NK-92 treated with Interleukin-12 subunit alpha and Interleukin-12 subunit beta, amount 100 ng/mL, for 24 hours (cell line): ENCODE results near the gene CUTC.
"Not testable (repeated sequence)": the region's sequence is repeated elsewhere in the genome, so short reads cannot be mapped to it uniquely, and the experiment has no call there.

ENCODE experiments used
- DNase-seq: peaks from one replicate; lab custom pipeline; 2025; lab: John Stamatoyannopoulos, UW

Gene CUTC

DNA sequence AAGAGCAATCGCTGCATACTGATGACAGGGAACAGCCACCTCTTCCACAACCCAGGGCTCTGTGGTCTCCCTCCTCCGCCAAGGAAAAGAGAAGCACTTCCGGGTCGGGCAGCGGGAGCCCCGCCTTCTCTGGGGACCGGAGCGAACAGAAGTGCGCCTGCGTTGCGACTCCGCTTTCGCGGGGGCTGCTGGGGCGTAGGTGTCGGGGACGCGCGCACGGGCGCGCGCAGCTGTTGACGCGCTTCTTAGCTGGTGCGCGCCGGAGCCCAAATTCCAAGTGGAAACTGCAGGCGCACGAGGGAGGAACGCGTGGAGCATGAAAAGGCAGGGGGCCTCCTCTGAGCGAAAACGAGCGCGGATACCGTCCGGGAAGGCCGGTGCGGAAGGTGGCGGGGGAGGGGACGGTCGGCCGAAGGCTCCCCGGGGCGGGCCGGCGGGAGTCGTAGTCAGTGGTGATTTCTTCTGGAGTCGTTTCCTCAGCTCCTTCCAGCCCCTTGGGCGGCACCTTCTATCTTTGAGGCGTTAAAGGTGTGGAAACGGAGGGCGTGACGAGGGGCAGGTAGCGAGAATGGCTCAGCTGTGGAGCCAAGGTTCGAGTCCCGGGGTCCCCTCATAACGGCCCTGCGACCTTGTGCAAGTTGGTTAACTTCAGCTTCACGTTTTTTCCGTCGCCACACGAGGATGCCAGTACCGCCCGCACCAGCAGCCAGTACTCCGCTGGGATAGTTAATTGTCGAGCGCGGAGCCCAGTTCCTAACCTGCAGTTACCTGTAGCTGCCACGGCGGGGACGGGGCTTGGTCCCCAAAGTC, at the start of gene CUTC, which contains the start of gene COX15:
CUTC (plus strand) TSS at position 202 of the 810 bp plus-strand sequence; CDS start at position 317, 115 bp downstream.
COX15 (minus strand) TSS at position 95 of the 810 bp plus-strand sequence; CDS start at position 17, 78 bp downstream.
- DNase-seq, result peak; percentile 92

DNA sequence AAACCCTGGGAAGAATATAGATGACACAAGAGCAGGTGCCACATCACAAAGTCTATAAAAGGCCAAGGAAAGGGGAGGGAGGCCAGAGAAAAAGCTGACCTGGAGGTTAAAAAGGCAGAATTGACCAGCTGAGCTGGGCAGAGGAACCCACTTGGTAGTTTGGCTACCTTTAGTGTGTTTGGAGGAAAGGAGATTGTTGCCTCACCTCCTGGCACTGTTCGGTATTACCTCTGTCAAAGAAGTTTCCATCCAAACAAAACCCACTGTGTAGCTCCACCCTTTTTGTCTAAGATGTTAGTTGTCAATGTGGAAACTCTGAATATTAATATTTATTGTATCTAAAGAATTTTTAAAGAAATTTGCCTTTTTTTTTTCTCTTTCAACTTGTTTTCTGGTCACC, 49.3 kb upstream of the CUTC start:
- DNase-seq, result no peak

DNA sequence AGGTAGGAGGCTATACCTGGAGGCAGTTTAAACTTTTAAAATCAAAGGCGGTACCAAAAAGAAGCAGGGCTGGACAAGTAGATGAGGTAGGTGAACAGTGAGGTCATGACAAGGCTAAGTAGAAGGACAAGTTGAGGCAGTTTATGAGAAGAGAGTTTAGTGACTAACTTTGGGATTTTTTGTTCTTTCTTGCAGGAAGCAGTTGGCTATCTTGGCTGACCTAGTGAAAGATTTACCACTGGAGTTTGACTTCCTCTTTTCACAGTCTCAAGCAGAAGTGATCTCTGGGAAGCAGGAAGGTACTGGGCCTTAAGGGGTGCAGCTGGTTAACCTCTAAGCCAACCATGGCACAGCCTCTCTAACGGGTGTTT, 46.5 kb upstream of the CUTC start:
- no peak for DNase-seq

- no peak for DNase-seq
Observed at GRCh38 chr10:99689461-99689860, 42.6 kb upstream of the CUTC start.

DNA sequence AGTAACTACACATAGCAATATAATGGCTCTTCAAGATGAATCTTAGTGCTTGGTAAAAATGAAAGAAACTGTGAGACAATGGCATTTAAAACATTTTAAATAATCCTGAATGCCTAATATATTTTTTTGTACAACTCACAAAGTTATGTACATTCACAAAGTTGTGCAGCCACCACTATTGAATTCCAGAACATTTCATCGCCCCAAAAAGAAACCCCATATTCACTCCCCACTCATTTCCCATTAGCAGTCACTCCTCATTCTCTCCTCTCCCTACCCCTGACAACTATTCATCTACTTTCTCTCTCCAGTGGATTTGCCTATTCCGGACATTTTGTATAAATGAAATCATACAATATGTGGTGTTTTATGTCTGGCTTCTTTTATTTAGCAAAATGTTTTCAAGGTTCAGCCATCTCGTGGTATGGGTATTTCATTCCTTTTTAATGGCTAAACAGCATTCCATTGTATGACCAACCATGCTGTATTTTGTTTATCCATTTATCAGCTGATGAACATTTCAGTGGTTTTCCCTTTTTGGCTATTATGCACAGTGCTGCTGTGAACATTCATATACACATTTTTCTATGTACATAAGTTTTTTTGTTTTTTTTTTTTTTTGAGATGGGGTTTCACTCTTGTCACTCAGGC, 38.0 kb upstream of the CUTC start:
- no peak for DNase-seq

GRCh38 chr10:99695761-99696160, 36.3 kb upstream of the CUTC start:
- no peak for DNase-seq

DNA sequence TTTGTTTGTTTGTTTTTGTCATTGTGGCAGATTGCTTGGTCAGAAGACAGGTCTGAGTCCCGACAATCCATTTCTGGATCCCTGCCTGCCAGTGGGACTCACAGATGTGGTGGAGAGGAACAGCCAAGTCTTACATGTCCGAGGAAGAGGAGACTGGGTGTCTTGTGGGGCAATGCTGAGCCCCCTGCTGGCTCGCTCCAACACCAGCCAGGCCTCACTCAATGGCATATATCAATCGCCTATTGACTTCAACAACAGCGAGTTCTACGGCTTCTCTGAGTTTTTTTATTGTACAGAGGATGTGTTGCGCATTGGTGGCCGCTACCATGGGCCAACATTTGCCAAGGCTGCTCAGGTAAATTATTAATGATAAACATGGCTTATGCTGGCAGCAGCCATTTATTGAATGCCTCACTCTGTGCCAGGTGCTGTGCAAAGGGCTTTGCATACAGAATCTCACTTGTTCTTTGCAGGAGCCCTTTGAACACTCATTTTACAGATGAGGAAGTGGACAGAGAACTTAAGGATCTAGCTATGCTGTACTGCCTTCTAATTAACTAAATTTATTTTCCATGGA, 33.4 kb upstream of the CUTC start:
- DNase-seq, result no peak

- no peak for DNase-seq
Observed at GRCh38 chr10:99700649-99701048, 31.4 kb upstream of the CUTC start.

DNA sequence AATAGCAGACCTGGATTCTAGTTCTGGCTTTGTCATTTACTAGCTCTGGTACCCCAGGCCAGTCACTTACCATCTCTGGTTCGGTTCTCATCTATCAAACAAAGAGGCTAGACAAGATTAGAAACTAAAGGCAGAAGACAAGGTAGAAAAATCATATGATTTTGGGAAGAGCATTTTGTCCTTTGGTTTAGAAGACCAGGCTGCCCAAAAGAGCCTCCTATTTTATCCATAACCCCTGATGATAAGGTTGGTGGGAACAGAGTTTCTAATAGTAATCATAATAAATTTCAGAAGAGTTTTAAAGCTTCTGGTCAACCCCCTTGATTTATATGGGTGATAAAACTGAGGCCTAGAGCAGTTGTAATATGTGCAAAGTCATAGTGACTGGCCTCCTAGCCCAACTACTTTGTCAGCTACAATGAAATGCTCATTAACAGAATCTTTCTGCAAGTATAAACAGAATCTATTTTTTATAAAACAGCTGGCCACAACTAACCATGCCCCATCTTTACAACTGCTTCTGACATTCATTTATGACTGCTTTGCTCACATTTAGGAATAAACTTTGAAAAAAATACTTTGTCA, 23.5 kb upstream of the CUTC start:
- DNase-seq, result no peak

GRCh38 chr10:99709480-99710229, 22.4 kb upstream of the CUTC start:
- DNase-seq, result no peak

- DNase-seq, result no peak
Observed at GRCh38 chr10:99711129-99711719, 20.8 kb upstream of the CUTC start.

- no peak for DNase-seq
Observed at GRCh38 chr10:99714446-99714845, 17.6 kb upstream of the CUTC start.

DNA sequence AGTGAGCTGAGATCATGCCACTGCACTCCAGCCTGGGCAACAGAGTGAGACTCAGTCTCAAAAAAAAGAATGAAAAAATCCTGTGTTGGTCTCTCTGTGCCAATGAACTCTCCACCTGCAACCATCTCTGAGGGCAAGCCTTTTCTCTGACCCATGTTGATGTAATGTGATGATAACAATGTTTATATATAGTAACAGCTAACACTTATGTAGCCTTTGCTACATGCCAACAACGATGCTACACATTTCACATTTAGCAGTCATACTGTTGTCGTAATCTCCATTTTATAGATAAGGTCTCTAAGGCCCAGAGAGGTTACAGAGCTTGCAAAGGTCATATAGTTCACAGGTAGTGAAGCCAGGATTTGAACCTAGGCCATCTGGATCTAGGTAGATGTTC, 11.6 kb upstream of the CUTC start:
- DNase-seq, result no peak

DNA sequence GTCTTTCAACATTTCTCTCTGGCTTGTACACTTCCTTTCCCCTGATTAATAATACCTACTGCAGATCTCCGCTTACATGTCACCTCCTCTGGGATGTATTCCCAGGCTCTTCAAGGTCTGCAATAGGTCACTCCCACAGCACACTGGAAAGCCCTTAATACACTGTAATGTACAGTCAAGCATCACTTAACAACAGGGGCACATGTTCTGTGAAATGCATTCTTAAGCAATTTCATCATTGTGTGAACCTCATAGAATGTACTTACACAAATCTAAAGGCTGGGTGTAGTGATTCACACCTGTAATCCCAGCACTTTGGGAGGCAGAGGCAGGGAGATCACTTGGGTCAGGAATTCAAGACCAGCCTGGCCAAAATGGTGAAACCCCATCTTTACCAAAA, 2.0 kb upstream of the CUTC start:
- DNase-seq, result no peak

DNA sequence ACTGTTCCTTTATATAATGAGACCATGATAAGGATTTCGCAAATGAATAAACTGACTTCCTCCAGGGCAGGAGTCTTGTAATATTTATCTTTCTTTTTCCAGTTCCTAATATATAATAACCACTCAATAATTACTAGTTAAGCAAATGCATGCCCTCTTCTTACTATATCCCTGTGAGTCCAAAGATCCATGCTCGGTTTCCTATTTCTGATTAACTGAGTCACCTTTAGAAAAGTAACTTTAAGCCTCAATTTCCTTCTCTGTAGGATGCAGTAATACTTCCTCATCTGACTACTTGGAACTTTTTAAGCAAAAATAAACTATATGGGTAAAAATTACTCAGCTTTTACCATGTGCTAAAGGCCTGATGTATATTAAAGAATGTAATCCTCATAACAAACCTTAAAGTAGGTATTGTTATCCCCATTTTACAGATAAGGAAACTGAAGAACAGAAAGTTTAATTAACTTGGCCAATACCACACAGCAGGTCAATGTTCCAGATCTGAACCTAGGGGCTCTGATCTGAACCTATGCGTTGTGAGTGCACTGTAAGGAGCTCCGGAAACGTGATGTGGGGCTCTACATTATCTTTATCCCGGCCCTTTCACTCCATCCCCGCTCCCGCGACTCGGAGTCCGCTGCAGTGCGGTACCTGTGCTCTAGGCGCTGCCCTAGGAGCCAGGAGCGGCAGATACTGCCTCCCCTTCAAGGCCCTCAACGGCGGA, 565 bp upstream of the CUTC start:
- no peak for DNase-seq

GRCh38 chr10:99733366-99733765, 1.3 kb downstream of the CUTC start:
- no peak for DNase-seq

GRCh38 chr10:99734111-99734510, 2.1 kb downstream of the CUTC start:
- DNase-seq, result not testable (repeated sequence)

DNA sequence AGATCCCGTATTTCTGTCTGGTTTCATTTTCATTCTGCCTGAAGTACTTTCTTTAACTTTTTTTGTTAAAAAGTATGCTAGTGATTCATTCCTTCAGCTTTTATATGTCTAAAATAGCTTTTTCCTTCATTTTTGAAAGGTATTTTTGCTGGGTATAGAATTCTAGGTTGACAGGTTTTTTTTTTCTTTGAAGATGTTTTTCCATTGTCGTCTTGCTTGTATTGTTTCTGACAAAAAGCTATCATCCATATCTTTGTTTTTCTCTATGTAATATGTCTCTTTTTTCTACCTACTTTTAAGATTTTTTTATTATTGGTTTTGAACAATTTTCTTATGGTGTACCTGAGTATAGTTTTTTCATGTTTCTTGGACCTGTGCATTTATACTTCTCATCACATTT, 8.2 kb downstream of the CUTC start:
- no peak for DNase-seq

DNA sequence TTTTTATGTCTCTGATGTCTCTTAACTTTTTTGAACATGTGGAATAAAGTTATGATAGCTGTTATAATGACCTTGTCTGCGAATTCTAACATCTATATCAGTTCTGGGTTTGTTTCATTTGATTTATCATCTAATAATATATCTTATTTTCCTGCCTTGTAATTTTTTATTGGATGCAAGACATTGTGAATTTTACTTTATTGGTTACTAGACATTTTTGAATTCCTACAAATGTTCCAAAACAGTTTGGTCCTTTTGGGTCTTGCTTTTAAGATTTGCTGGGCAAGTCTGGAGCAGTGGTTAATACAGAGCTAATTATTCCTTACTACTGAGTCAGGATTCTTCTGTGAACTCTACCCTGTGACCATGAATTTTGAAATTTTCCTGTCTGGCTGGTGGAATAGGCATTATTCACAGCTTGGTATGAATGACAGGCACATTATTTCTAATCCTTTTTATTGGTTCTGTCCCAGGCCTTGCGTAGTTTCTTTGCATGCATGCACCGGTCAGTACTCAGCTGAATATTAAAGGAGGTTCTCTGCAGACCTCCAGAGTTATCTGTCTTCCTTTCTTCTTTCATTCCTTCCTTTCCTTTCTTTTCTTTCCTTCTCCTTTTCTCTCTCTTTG, 9.0 kb downstream of the CUTC start:
- no peak for DNase-seq

- DNase-seq, result no peak
Observed at GRCh38 chr10:99742254-99742653, 10.2 kb downstream of the CUTC start.

GRCh38 chr10:99742701-99743100, 10.7 kb downstream of the CUTC start:
- no peak for DNase-seq
